Neural cell (in vitro differentiated cells): Measurements from ENCODE around the gene NOX4.

Experiments
- EZH2 ChIP-seq: fragments of 200-600, 300-800 bp; shearing (Covaris generic), sonication (generic); IDR thresholded peaks from 2 replicates; pipeline ENCODE4 v1.6.1; 2014; ENCODE audit warnings: antibody characterized with exemption, low read length, borderline replicate concordance, mild to moderate bottlenecking; ENCODE audit not compliant: insufficient read depth, poor library complexity, severe bottlenecking
- MXI1 ChIP-seq: fragments of 450-650 bp; conservative IDR thresholded peaks from 2 replicates; pipeline ENCODE4 v1.6.1; 2014; ENCODE audit warnings: antibody characterized with exemption, mild to moderate bottlenecking; ENCODE audit not compliant: poor library complexity, severe bottlenecking
- POLR2AphosphoS5 ChIP-seq: IDR thresholded peaks from 2 replicates; pipeline ENCODE4 v1.6.1; 2012
- TF ChIP-seq, protein P1 (sequence below): fragments of 450-650 bp; IDR thresholded peaks from 2 replicates; pipeline ENCODE4 v1.5.1; 2014; ENCODE audit warnings: antibody characterized with exemption, mild to moderate bottlenecking, moderate library complexity; ENCODE audit not compliant: poor library complexity, severe bottlenecking

DNA sequence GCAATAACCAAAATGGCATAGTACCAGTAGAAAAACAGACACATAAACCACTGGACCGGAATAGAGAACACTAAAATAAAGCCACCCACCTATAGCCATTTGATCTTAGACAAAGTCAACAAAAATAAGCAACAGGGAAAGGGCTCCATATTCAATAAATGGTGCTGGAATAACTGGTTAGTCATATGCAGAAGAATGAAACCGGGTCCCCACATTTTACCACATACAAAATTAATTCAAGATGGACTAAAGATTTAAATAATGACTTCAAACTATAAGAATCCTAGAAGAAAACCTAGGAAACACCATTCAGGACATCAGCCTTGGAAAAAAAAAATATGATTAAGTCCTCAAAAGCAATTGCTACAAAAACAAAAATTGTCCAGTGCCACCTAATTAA, 30.1 kb upstream of the NOX4 start:
- TF ChIP-seq POLR2AphosphoS5 (no peak), MXI1 (no peak), EZH2 (no peak)
- TF ChIP-seq, protein P1, sequence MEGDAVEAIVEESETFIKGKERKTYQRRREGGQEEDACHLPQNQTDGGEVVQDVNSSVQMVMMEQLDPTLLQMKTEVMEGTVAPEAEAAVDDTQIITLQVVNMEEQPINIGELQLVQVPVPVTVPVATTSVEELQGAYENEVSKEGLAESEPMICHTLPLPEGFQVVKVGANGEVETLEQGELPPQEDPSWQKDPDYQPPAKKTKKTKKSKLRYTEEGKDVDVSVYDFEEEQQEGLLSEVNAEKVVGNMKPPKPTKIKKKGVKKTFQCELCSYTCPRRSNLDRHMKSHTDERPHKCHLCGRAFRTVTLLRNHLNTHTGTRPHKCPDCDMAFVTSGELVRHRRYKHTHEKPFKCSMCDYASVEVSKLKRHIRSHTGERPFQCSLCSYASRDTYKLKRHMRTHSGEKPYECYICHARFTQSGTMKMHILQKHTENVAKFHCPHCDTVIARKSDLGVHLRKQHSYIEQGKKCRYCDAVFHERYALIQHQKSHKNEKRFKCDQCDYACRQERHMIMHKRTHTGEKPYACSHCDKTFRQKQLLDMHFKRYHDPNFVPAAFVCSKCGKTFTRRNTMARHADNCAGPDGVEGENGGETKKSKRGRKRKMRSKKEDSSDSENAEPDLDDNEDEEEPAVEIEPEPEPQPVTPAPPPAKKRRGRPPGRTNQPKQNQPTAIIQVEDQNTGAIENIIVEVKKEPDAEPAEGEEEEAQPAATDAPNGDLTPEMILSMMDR = no peak
